Subcutaneous abdominal adipose tissue (tissue), 5 donors: ENCODE measurements around the gene SLC18A2.

ENCODE experiments used
- H3K27ac ChIP-seq: one replicate; pipeline ENCODE4 v1.7.0; 2013; ENCODE audit warnings: low read depth, mild to moderate bottlenecking, inconsistent platforms, low read length, moderate library complexity
- H3K27me3 ChIP-seq, 5 donors: one replicate each; pipeline ENCODE4 v1.7.0; 2013; ENCODE audit warnings: low read length in 5 of 5, inconsistent platforms in 1 of 5; ENCODE audit not compliant: control insufficient read depth in 5 of 5, insufficient read depth in 4 of 5
- H3K36me3 ChIP-seq, 5 donors: one replicate each; pipeline ENCODE4 v1.7.0; 2013; ENCODE audit warnings: low read length in 5 of 5; ENCODE audit not compliant: control insufficient read depth in 5 of 5, insufficient read depth in 5 of 5
- H3K4me1 ChIP-seq, 5 donors: one replicate each; pipeline ENCODE4 v1.7.0; 2013; ENCODE audit warnings: low read length in 5 of 5, mild to moderate bottlenecking in 3 of 5, moderate library complexity in 1 of 5; ENCODE audit not compliant: control insufficient read depth in 5 of 5, insufficient read depth in 5 of 5
- H3K4me3 ChIP-seq, 5 donors: one replicate each; pipeline ENCODE4 v1.7.0; 2013; ENCODE audit warnings: low read length in 5 of 5, low read depth in 1 of 5
- H3K9ac ChIP-seq, 5 donors: one replicate each; pipeline ENCODE4 v1.7.0; 2013; ENCODE audit warnings: low read length in 5 of 5, mild to moderate bottlenecking in 4 of 5, moderate library complexity in 3 of 5
- H3K9me3 ChIP-seq, 5 donors: one replicate each; pipeline ENCODE4 v1.7.0; 2013; ENCODE audit warnings: low read length in 5 of 5; ENCODE audit not compliant: control insufficient read depth in 5 of 5
- donor health status: healthy.
- donor health status: healthy.
- donor health status: healthy.
- donor health status: healthy.
- donor health status: healthy.

The SLC18A2 gene

GRCh38 chr10:117216611-117217195 is 24.2 kb upstream of the SLC18A2 start:
- Histone ChIP-seq H3K4me1 (peaks cover 0 to 16% (median 14%) of the 10 kb centered on the region in 5 donors), H3K9ac (peak overlapping the region in 4 of 5 donors; percentile 34 to 67 (median 56)), H3K4me3 (peak overlapping the region; percentile 24 to 77 (median 57)), H3K27me3 (peaks cover 14 to 42% (median 29%) of the 10 kb centered on the region in 5 donors), H3K27ac (no peak overlapping the region), H3K9me3 (peaks cover 0 to 16% (median 5%) of the 10 kb centered on the region in 5 donors), H3K36me3 (no peaks in the 10 kb centered on the region)

- H3K9me3 ChIP-seq = peaks cover 0 to 10% (median 5%) of the 10 kb centered on the region in 5 donors
- H3K27me3 ChIP-seq = peaks cover 15 to 42% (median 29%) of the 10 kb centered on the region in 5 donors
- H3K27ac ChIP-seq = no peak overlapping the region
Observed at GRCh38 chr10:117217196-117217761, 23.6 kb upstream of the SLC18A2 start.

GRCh38 chr10:117218654-117219053 is 22.3 kb upstream of the SLC18A2 start:
- H3K27me3 ChIP-seq = peaks cover 19 to 42% (median 29%) of the 10 kb centered on the region in 5 donors
- no peaks in the 10 kb centered on the region for H3K9me3 ChIP-seq
- H3K4me1 ChIP-seq = peaks cover 0 to 16% (median 14%) of the 10 kb centered on the region in 5 donors
- no peak overlapping the region for H3K27ac ChIP-seq
- H3K36me3 ChIP-seq = no peaks in the 10 kb centered on the region
- no peak overlapping the region for H3K4me3 ChIP-seq
- H3K9ac ChIP-seq = no peak overlapping the region

More at GRCh38 chr10:117217196-117217761, 23.6 kb upstream of the SLC18A2 start:
- H3K4me3 ChIP-seq = peak overlapping the region in 4 of 5 donors; percentile 57 to 77 (median 65)
- peaks cover 0 to 16% (median 14%) of the 10 kb centered on the region in 5 donors for H3K4me1 ChIP-seq
- H3K36me3 ChIP-seq = no peaks in the 10 kb centered on the region
- peak overlapping the region in 4 of 5 donors; percentile 34 to 67 (median 56) for H3K9ac ChIP-seq

- Histone ChIP-seq H3K36me3 (no peaks in the 10 kb centered on the region), H3K9ac (no peak overlapping the region), H3K27ac (no peak overlapping the region), H3K27me3 (peaks cover 13 to 32% (median 18%) of the 10 kb centered on the region in 5 donors), H3K4me1 (peaks cover 0 to 14% (median 13%) of the 10 kb centered on the region in 5 donors), H3K4me3 (no peak overlapping the region), H3K9me3 (no peaks in the 10 kb centered on the region)
Observed at GRCh38 chr10:117221156-117221711, 19.7 kb upstream of the SLC18A2 start.

- Histone ChIP-seq H3K27me3 (peaks cover 2 to 29% (median 13%) of the 10 kb centered on the region in 5 donors), H3K27ac (no peak overlapping the region), H3K36me3 (no peaks in the 10 kb centered on the region), H3K4me3 (no peak overlapping the region), H3K4me1 (peaks cover 0 to under 1% (median 0%) of the 10 kb centered on the region in 5 donors), H3K9ac (no peak overlapping the region), H3K9me3 (no peaks in the 10 kb centered on the region)
Observed at GRCh38 chr10:117222552-117222951, 18.4 kb upstream of the SLC18A2 start.

GRCh38 chr10:117222976-117223692 is 17.8 kb upstream of the SLC18A2 start:
- Histone ChIP-seq H3K9ac (no peak overlapping the region), H3K9me3 (no peaks in the 10 kb centered on the region), H3K27ac (no peak overlapping the region), H3K4me1 (no peaks in the 10 kb centered on the region), H3K27me3 (peaks cover 0 to 30% (median 14%) of the 10 kb centered on the region in 5 donors), H3K4me3 (no peak overlapping the region), H3K36me3 (no peaks in the 10 kb centered on the region)

- no peak overlapping the region for H3K9ac ChIP-seq
- peaks cover 0 to 26% (median 14%) of the 10 kb centered on the region in 5 donors for H3K27me3 ChIP-seq
- no peaks in the 10 kb centered on the region for H3K9me3 ChIP-seq
- no peak overlapping the region for H3K27ac ChIP-seq
- H3K4me3 ChIP-seq = no peak overlapping the region
- H3K36me3 ChIP-seq = no peaks in the 10 kb centered on the region
- no peaks in the 10 kb centered on the region for H3K4me1 ChIP-seq
Observed at GRCh38 chr10:117223693-117224430, 17.1 kb upstream of the SLC18A2 start.

GRCh38 chr10:117224881-117225280 is 16.0 kb upstream of the SLC18A2 start:
- Histone ChIP-seq H3K9ac (no peak overlapping the region), H3K36me3 (no peaks in the 10 kb centered on the region), H3K4me3 (no peak overlapping the region), H3K27me3 (peaks cover 4 to 21% (median 16%) of the 10 kb centered on the region in 5 donors), H3K9me3 (no peaks in the 10 kb centered on the region), H3K27ac (no peak overlapping the region), H3K4me1 (no peaks in the 10 kb centered on the region)

- Histone ChIP-seq H3K9me3 (no peaks in the 10 kb centered on the region), H3K4me1 (no peaks in the 10 kb centered on the region), H3K27me3 (peaks cover 7 to 17% (median 12%) of the 10 kb centered on the region in 5 donors), H3K9ac (no peak overlapping the region), H3K4me3 (no peak overlapping the region), H3K36me3 (no peaks in the 10 kb centered on the region), H3K27ac (no peak overlapping the region)
Observed at GRCh38 chr10:117226813-117227451, 14.0 kb upstream of the SLC18A2 start.
